Lower leg skin (tissue), 4 donors: ENCODE data around the gene NFYC. TPM values are rescaled to one million over a fixed set of nuclear protein-coding genes. Genes with fewer than 3 reads are reported as not detected.

Experiments used
- DNase-seq, 2 donors: peaks; one replicate each; pipeline ENCODE4 v3.0.0-alpha.2; 2019; ENCODE audit warnings: low spot score in 2 of 2
- H3K4me3 ChIP-seq: fragments of 200-600 bp; sonication (generic); 2 replicates; pipeline ENCODE4 v1.5.1; 2017; ENCODE audit warnings: mild to moderate bottlenecking, low read depth; ENCODE audit not compliant: poor library complexity, severe bottlenecking
- CTCF ChIP-seq, 3 donors: fragments of 450-650 bp; IDR thresholded peaks; one replicate each; pipeline ENCODE4 v1.5.1; 2016; ENCODE audit warnings: antibody characterized with exemption in 3 of 3, mild to moderate bottlenecking in 3 of 3, moderate library complexity in 2 of 3
- POLR2A ChIP-seq, 2 donors: fragments of 450-650 bp; IDR thresholded peaks; one replicate each; pipeline ENCODE4 v1.6.1; 2016 to 2017; ENCODE audit warnings: antibody characterized with exemption in 2 of 2, mild to moderate bottlenecking in 1 of 2, moderate library complexity in 1 of 2
- WGBS, 2 donors: methylation state at CpG; one replicate each; pipeline ENCODE4 v1.1.5; 2018; 5-methylcytosine and 5-hydroxymethylcytosine counted together
- intact Hi-C: fragments of 100-400 bp; cut with DNase I; formaldehyde crosslinking; loops from one replicate; pipeline ENCODE4 v1.15.0; 2023; ENCODE audit warnings: low total_unique reads
- total RNA-seq, 4 donors: library from RNA; depleted of rRNA; stranded (reverse); fragments of >200 nt; gene quantifications; one replicate each; pipeline ENCODE4 v1.1.0, GENCODE V29; 2016

Gene NFYC
- total RNA-seq, 4 donors from 2014 or later: 53.3 to 94.4 (median 68.0) TPM

GRCh38 chr1:40665335-40666171 lies 26.0 kb upstream of the NFYC start, which contains the start of gene RIMS3:
RIMS3 (minus strand) TSS chr1:40665682; CDS start chr1:40641925, 23,757 bp downstream.
- WGBS, 2 donors: 1 to 2% methylated on average over 9 to 27 of the region's 59 CpGs
- DNase-seq: peak; percentile 52 to 95
- intact Hi-C loops: no loop called here

GRCh38 chr1:40668769-40669525 lies 22.6 kb upstream of the NFYC start:
- peak; percentile 54 to 96 for DNase-seq
- intact Hi-C loops: no loop called here
- 11% methylated on average over 21 of the region's 21 CpGs for WGBS, 2 donors
- no peak for TF ChIP-seq POLR2A (IDR thresholded peaks at IDR 0.05)
- TF ChIP-seq CTCF (IDR thresholded peaks at IDR 0.05): no peak
- H3K4me3 ChIP-seq: no peak overlapping the region

More at GRCh38 chr1:40665335-40666171, 26.0 kb upstream of the NFYC start, which contains the start of gene RIMS3:
- TF ChIP-seq POLR2A (IDR thresholded peaks at IDR 0.05): no peak
- TF ChIP-seq CTCF (IDR thresholded peaks at IDR 0.05): no peak
- H3K4me3 ChIP-seq: peak within 1 kb of the TSS; percentile 9

- DNase-seq: peak in 1 of 2 donors; percentile 26
- no peak overlapping the region for H3K4me3 ChIP-seq
- WGBS, 2 donors: 80% methylated on average over 4 of the region's 4 CpGs
- TF ChIP-seq POLR2A (IDR thresholded peaks at IDR 0.05) (no peak), CTCF (IDR thresholded peaks at IDR 0.05) (no peak)
- intact Hi-C loops: no loop called here
Observed at GRCh38 chr1:40673452-40673851, 18.1 kb upstream of the NFYC start.

GRCh38 chr1:40676501-40676900 lies 15.0 kb upstream of the NFYC start:
- no peak overlapping the region for H3K4me3 ChIP-seq
- no peak for DNase-seq
- intact Hi-C loops: no loop called here
- TF ChIP-seq CTCF (IDR thresholded peaks at IDR 0.05) (no peak), POLR2A (IDR thresholded peaks at IDR 0.05) (no peak)
- WGBS, 2 donors: 17 to 25% methylated on average over 1 of the region's 1 CpG

- 95 to 99% methylated on average over 2 of the region's 2 CpGs for WGBS, 2 donors
- no peak for TF ChIP-seq CTCF (IDR thresholded peaks at IDR 0.05)
- DNase-seq: no peak
- intact Hi-C loops: no loop called here
- no peak overlapping the region for H3K4me3 ChIP-seq
Observed at GRCh38 chr1:40679165-40679953, 12.1 kb upstream of the NFYC start.
